H1 (cell line): ENCODE data around the gene TOMM7. TPM values are rescaled to one million over a fixed set of nuclear protein-coding genes. Genes with fewer than 3 reads are reported as not detected.
A peak's percentile ranks its signal among the peaks of the same experiment; 100 is the strongest.

ENCODE experiments used
- CTCF ChIA-PET: fragments of 300-600 bp; sonication (Branson Sonifier 250); formaldehyde crosslinking; loops from one replicate; lab custom pipeline; 2021; ENCODE audit not compliant: partially characterized antibody; lab: Charles Lee
- POLR2A ChIA-PET: fragments of 300-600 bp; sonication (Branson Sonifier 250); formaldehyde crosslinking; loops from one replicate; lab custom pipeline; 2021; ENCODE audit warnings: inconsistent platforms; ENCODE audit not compliant: partially characterized antibody; lab: Charles Lee
- DNase-seq, 2 experiments: peaks; one replicate each; pipeline versions ENCODE4 v3.0.0 to v3.0.0-alpha.2; 2010 to 2022; ENCODE audit warnings: low spot score in 2 of 2, low read depth in 1 of 2, mixed read lengths in 1 of 2
- FAIRE-seq: peaks from 2 replicates; lab custom pipeline; 2011; peaks lifted over from hg19 to GRCh38; lab: Jason Lieb, UNC
- H2AFZ ChIP-seq: 2 replicates; pipeline ENCODE4 v1.8.1; 2012; ENCODE audit warnings: low read length, inconsistent platforms
- H2AK5ac ChIP-seq: 2 replicates; pipeline ENCODE4 v1.6.1; 2013; ENCODE audit warnings: low read depth, low read length
- H2BK120ac ChIP-seq: replicated peaks from 2 replicates; pipeline ENCODE3; 2013; ENCODE audit warnings: low read depth, low read length, inconsistent platforms
- H2BK12ac ChIP-seq: 2 replicates; pipeline ENCODE4 v1.6.1; 2013; ENCODE audit warnings: low read depth, low read length
- H2BK15ac ChIP-seq: 2 replicates; pipeline ENCODE4 v1.6.1; 2013; ENCODE audit warnings: low read length
- H2BK20ac ChIP-seq: 2 replicates; pipeline ENCODE4 v1.6.1; 2013; ENCODE audit warnings: low read length
- H2BK5ac ChIP-seq: 2 replicates; pipeline ENCODE4 v1.6.1; 2013; ENCODE audit warnings: low read depth, low read length
- H3K14ac ChIP-seq: 2 replicates; pipeline ENCODE4 v1.6.1; 2013; ENCODE audit warnings: inconsistent platforms; ENCODE audit not compliant: insufficient read length
- H3K18ac ChIP-seq: 2 replicates; pipeline ENCODE4 v1.6.1; 2013; ENCODE audit warnings: low read length; ENCODE audit errors: extremely low read depth
- H3K23ac ChIP-seq: 2 replicates; pipeline ENCODE4 v1.6.1; 2013; ENCODE audit warnings: inconsistent platforms; ENCODE audit not compliant: insufficient read length
- H3K23me2 ChIP-seq: 2 replicates; pipeline ENCODE4 v1.6.1; 2013; ENCODE audit warnings: low read depth, low read length
- H3K27ac ChIP-seq: 2 replicates; pipeline ENCODE4 v1.6.1; 2011; ENCODE audit warnings: low read depth, low read length, inconsistent platforms
- H3K27me3 ChIP-seq, 4 experiments: replicated peaks in 1 of 4; 1 replicate in 1 of 4; 2 replicates in 3 of 4; pipeline versions ENCODE4 v1.6.1 to v1.8.1; 2011 to 2013; ENCODE audit warnings: low read length in 3 of 4, mild to moderate bottlenecking in 3 of 4, inconsistent platforms in 2 of 4, mixed read lengths in 2 of 4, moderate library complexity in 1 of 4; ENCODE audit not compliant: control insufficient read depth in 3 of 4, insufficient read depth in 3 of 4; ENCODE audit errors: extremely low read depth in 1 of 4
- H3K36me3 ChIP-seq, 4 experiments: 2 replicates each; pipeline versions ENCODE4 v1.6.1 to v1.8.1; 2011 to 2013; ENCODE audit warnings: mild to moderate bottlenecking in 4 of 4, low read length in 3 of 4, moderate library complexity in 2 of 4, control low read depth in 1 of 4, inconsistent platforms in 1 of 4; ENCODE audit not compliant: insufficient read depth in 4 of 4, control insufficient read depth in 2 of 4
- H3K4ac ChIP-seq: replicated peaks from 2 replicates; pipeline ENCODE3; 2013; ENCODE audit warnings: low read length, low read depth, mixed read lengths, inconsistent platforms; ENCODE audit not compliant: insufficient read length
- H3K4me1 ChIP-seq, 4 experiments: replicated peaks in 1 of 4; 1 replicate in 1 of 4; 2 replicates in 3 of 4; pipeline versions ENCODE4 v1.6.1 to v1.8.1; 2011 to 2013; ENCODE audit warnings: low read length in 3 of 4, inconsistent platforms in 2 of 4, mixed read lengths in 1 of 4; ENCODE audit not compliant: insufficient read depth in 4 of 4, control insufficient read depth in 3 of 4
- H3K4me2 ChIP-seq, 2 experiments: 2 replicates each; pipeline versions ENCODE4 v1.6.1 to v1.8.1; 2011 to 2013; ENCODE audit warnings: low read depth in 2 of 2, low read length in 2 of 2, control low read depth in 1 of 2, inconsistent platforms in 1 of 2, mild to moderate bottlenecking in 1 of 2; ENCODE audit not compliant: insufficient read depth in 1 of 2
- H3K4me3 ChIP-seq, 4 experiments: fragments of 200-600, 300-600 bp in 1 of 4; sonication (generic), shearing (Covaris generic), sonication (Bioruptor Twin) in 1 of 4; 2 replicates each; pipeline versions ENCODE4 v1.5.1 to v1.8.1; 2011 to 2016; ENCODE audit warnings: low read length in 4 of 4, low read depth in 3 of 4, control low read depth in 2 of 4, inconsistent platforms in 2 of 4, mild to moderate bottlenecking in 2 of 4, mixed read lengths in 1 of 4, moderate library complexity in 1 of 4; ENCODE audit not compliant: insufficient read depth in 2 of 4; ENCODE audit errors: extremely low read depth in 1 of 4
- H3K56ac ChIP-seq: replicated peaks from 2 replicates; pipeline ENCODE3; 2013; ENCODE audit warnings: low read depth, mild to moderate bottlenecking, mixed read lengths, low read length, inconsistent platforms; ENCODE audit not compliant: insufficient read length
- H3K79me1 ChIP-seq: 2 replicates; pipeline ENCODE4 v1.6.1; 2013; ENCODE audit warnings: low read depth, low read length, control low read depth
- H3K79me2 ChIP-seq, 2 experiments: 2 replicates each; pipeline versions ENCODE4 v1.6.1 to v1.8.1; 2012 to 2013; ENCODE audit warnings: low read length in 2 of 2, mild to moderate bottlenecking in 2 of 2, inconsistent platforms in 1 of 2; ENCODE audit not compliant: insufficient read depth in 2 of 2, control insufficient read depth in 1 of 2
- H3K9ac ChIP-seq, 4 experiments: replicated peaks in 1 of 4; 1 replicate in 1 of 4; 2 replicates in 3 of 4; pipeline versions ENCODE4 v1.6.1 to v1.8.1; 2011 to 2013; ENCODE audit warnings: low read depth in 3 of 4, low read length in 3 of 4, control low read depth in 2 of 4, mild to moderate bottlenecking in 2 of 4, moderate library complexity in 2 of 4, inconsistent platforms in 1 of 4; ENCODE audit errors: extremely low read depth in 1 of 4
- H3K9me3 ChIP-seq, 2 experiments: 2 replicates each; pipeline versions ENCODE4 v1.6.1 to v1.8.1; 2012 to 2013; ENCODE audit warnings: mild to moderate bottlenecking in 2 of 2, moderate library complexity in 2 of 2, control low read depth in 1 of 2, inconsistent platforms in 1 of 2, low read depth in 1 of 2, low read length in 1 of 2, mixed read lengths in 1 of 2; ENCODE audit not compliant: insufficient read depth in 2 of 2
- H4K20me1 ChIP-seq, 2 experiments: replicated peaks in 1 of 2; 2 replicates each; pipeline versions ENCODE3 to v1.8.1; 2011 to 2013; ENCODE audit warnings: inconsistent platforms in 2 of 2, low read length in 2 of 2, mild to moderate bottlenecking in 1 of 2; ENCODE audit not compliant: insufficient read depth in 2 of 2, control insufficient read depth in 1 of 2
- H4K5ac ChIP-seq: 2 replicates; pipeline ENCODE4 v1.6.1; 2013; ENCODE audit warnings: low read length, low read depth, mixed read lengths, inconsistent platforms; ENCODE audit not compliant: insufficient read length
- H4K8ac ChIP-seq: 2 replicates; pipeline ENCODE4 v1.8.0; 2013; ENCODE audit warnings: mild to moderate bottlenecking, moderate library complexity, low read length, inconsistent platforms; ENCODE audit not compliant: insufficient read depth; ENCODE audit errors: extremely low read depth
- H4K91ac ChIP-seq: replicated peaks from 2 replicates; pipeline ENCODE3; 2013; ENCODE audit warnings: low read length, mixed read lengths, inconsistent platforms; ENCODE audit not compliant: insufficient read length
- BCL11A ChIP-seq, 2 experiments: IDR thresholded peaks; one replicate each; pipeline ENCODE4 v1.6.1; 2011; ENCODE audit warnings: low read depth in 2 of 2, low read length in 2 of 2, mild to moderate bottlenecking in 2 of 2
- EZH2 ChIP-seq: fragments of 200-600 bp; sonication (generic); IDR thresholded peaks from 2 replicates; pipeline ENCODE4 v1.7.1; 2012; ENCODE audit warnings: low read depth, mild to moderate bottlenecking, moderate library complexity, low read length, inconsistent platforms; ENCODE audit not compliant: severe bottlenecking
- KDM1A ChIP-seq: fragments of 200-600, 300-600 bp; sonication (generic); IDR thresholded peaks from 2 replicates; pipeline ENCODE4 v1.7.1; 2016; ENCODE audit warnings: mild to moderate bottlenecking, low read length, borderline replicate concordance
- MAFK ChIP-seq: IDR thresholded peaks from 2 replicates; pipeline ENCODE4 v1.6.1; 2012; ENCODE audit warnings: low read depth, mild to moderate bottlenecking, improper control_type of control experiment, low read length
- POLR2A ChIP-seq, 2 experiments: IDR thresholded peaks; 1 replicate in 1 of 2; 2 replicates in 1 of 2; pipeline ENCODE4 v1.6.1; 2011; ENCODE audit warnings: low read depth in 2 of 2, low read length in 2 of 2, mild to moderate bottlenecking in 2 of 2; ENCODE audit errors: control extremely low read depth in 1 of 2
- RNF2 ChIP-seq: fragments of 200-900, 300-1000 bp; sonication (generic); IDR thresholded peaks from 2 replicates; pipeline ENCODE4 v1.7.1; 2016; ENCODE audit warnings: borderline replicate concordance, low read depth, mild to moderate bottlenecking, antibody characterized with exemption, low read length; ENCODE audit not compliant: poor library complexity, severe bottlenecking; ENCODE audit errors: missing control alignments
- SP4 ChIP-seq: IDR thresholded peaks from 2 replicates; pipeline ENCODE4 v1.6.1; 2012; ENCODE audit warnings: low read length, inconsistent platforms
- TCF12 ChIP-seq: IDR thresholded peaks from 2 replicates; pipeline ENCODE4 v1.6.1; 2011; ENCODE audit warnings: low read depth, mild to moderate bottlenecking, low read length
- WGBS, 2 experiments: shearing (Covaris generic) in 1 of 2; methylation state at CpG; one replicate each; pipeline versions ENCODE4 v1.1.6 to v1.1.7; 2013 to 2015; ENCODE audit warnings: low lambda C conversion rate in 2 of 2, mixed read lengths in 2 of 2, inconsistent platforms in 1 of 2, low coverage in 1 of 2, missing lambda C conversion rate in 1 of 2; ENCODE audit not compliant: insufficient replicate concordance in 2 of 2, insufficient coverage in 1 of 2, insufficient read length in 1 of 2; ENCODE audit errors: extremely low coverage in 1 of 2, missing lambda C conversion rate in 1 of 2; 5-methylcytosine and 5-hydroxymethylcytosine counted together
- polyA plus RNA-seq, 7 experiments: library from polyadenylated mRNA; depleted of rRNA in 3 of 7; stranded (reverse) in 5 of 7; unstranded in 2 of 7; fragments of >200 nt in 5 of 7; fragments of 200-250 nt in 2 of 7; gene quantifications; 1 replicate in 5 of 7; 2 replicates in 1 of 7; 4 replicates in 1 of 7; pipeline versions ENCODE4 v1.2.1 to v1.2.3, GENCODE V29; 2011 to 2013; ENCODE audit warnings: missing spikeins in 2 of 7, mixed read lengths in 2 of 7
- total RNA-seq: library from RNA; stranded (reverse); fragmentation: NEBNext Ultra II Directional; extraction: Animal tissue kit (Norgen Biotek cat#: 25700); gene quantifications from 2 replicates; pipeline ENCODE4 v1.2.1, GENCODE V29; 2021
- TF ChIP-seq, protein P1 (sequence below): IDR thresholded peaks from 2 replicates; pipeline ENCODE4 v1.6.1; 2012; ENCODE audit warnings: low read length, inconsistent platforms

The TOMM7 gene
- total and polyA plus RNA-seq, 2 of the 8 experiments (the other 6 are each of a cell fraction or from before 2014, with no cell fraction given) = 389 to 508 TPM

GRCh38 chr7:22833113-22833855 is 10.6 kb upstream of the TOMM7 start:
- Histone ChIP-seq H4K91ac (no peak overlapping the region), H3K23ac (no peak overlapping the region), H3K27me3 (no peaks in the 10 kb centered on the region), H2BK12ac (no peak overlapping the region), H4K20me1 (no peaks in the 10 kb centered on the region), H2BK15ac (no peak overlapping the region), H3K9ac (no peak overlapping the region), H3K56ac (no peak overlapping the region), H3K4me3 (no peak overlapping the region), H3K23me2 (no peaks in the 10 kb centered on the region), H3K4me2 (no peak overlapping the region), H3K4me1 (no peaks in the 10 kb centered on the region), H3K79me2 (no peaks in the 10 kb centered on the region), H4K5ac (no peak overlapping the region), H2BK120ac (no peak overlapping the region), H2AFZ (peak overlapping the region; percentile 78; the same call in 1 of the 2 replicates), H3K4ac (no peak overlapping the region), H3K18ac (no peak overlapping the region), H3K79me1 (no peaks in the 10 kb centered on the region), H2AK5ac (no peak overlapping the region), H2BK20ac (no peak overlapping the region), H3K14ac (no peak overlapping the region), H4K8ac (no peak overlapping the region), H3K36me3 (no peaks in the 10 kb centered on the region), H3K27ac (no peak overlapping the region), H2BK5ac (no peak overlapping the region), H3K9me3 (no peaks in the 10 kb centered on the region)
- ChIA-PET POLR2A (interaction anchor here (1.8 kb wide), 1 partner anchor 22 kb away, joined by 6 read pairs; no protein-coding TSS in a partner anchor), CTCF (interaction anchor here (1.1 to 1.6 kb wide), 4 partner anchors 8 to 222 kb away, joined by 3 to 4 read pairs (median 3); no protein-coding TSS in a partner anchor)
- DNase-seq = no peak
- WGBS, 2 experiments = 84% methylated on average over 2 of the region's 2 CpGs; no CpG with 5 or more reads in 1 of the 2 experiments
- no peak for FAIRE-seq
- TF ChIP-seq POLR2A (IDR thresholded peaks at IDR 0.05; ENCODE audit: control extremely low read depth in 1 of 2, low read depth in 2 of 2, low read length in 2 of 2) (no peak), SP4 (no peak), MAFK (no peak), KDM1A (no peak), TCF12 (no peak), BCL11A (IDR thresholded peaks at IDR 0.05; ENCODE audit: low read depth in 2 of 2, low read length in 2 of 2) (no peak), EZH2 (no peak), RNF2 (no peak)
- TF ChIP-seq, protein P1, sequence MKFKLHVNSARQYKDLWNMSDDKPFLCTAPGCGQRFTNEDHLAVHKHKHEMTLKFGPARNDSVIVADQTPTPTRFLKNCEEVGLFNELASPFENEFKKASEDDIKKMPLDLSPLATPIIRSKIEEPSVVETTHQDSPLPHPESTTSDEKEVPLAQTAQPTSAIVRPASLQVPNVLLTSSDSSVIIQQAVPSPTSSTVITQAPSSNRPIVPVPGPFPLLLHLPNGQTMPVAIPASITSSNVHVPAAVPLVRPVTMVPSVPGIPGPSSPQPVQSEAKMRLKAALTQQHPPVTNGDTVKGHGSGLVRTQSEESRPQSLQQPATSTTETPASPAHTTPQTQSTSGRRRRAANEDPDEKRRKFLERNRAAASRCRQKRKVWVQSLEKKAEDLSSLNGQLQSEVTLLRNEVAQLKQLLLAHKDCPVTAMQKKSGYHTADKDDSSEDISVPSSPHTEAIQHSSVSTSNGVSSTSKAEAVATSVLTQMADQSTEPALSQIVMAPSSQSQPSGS = no peak
